ENCODE results near the gene ABHD12B. TPM values are rescaled to one million over a fixed set of nuclear protein-coding genes. Genes with fewer than 3 reads are reported as not detected.

ABHD12B gene
- total and polyA plus RNA-seq, 2 donors (not counting 1 experiment from before 2014, with no cell fraction given), result under 0.01 TPM; not detected in 1

DNA sequence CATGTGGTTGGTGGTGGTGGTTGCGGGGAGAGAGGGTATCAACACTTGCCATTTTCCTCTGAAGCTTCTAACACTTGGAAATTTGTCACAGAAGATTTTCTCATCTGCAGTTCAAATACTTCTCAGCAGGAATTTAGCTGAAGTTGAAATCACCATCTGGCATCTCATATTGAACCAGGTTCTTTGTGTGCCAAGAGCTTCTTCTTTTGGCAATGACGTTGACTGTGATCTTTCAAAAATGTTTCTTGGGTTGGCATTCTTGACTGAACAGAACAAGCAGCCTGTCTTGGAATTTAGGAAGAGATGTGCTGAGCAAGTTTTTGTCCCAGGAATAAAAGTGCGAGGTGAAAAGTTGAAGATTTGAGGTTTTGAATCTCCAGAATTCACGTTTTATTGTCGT, 32.2 kb upstream of the ABHD12B start:
- H3K4me2 ChIP-seq (ENCODE audit: extremely low read depth, insufficient read depth, low read length), result no peak overlapping the region
- no peaks in the 10 kb centered on the region for H3K27me3 ChIP-seq (ENCODE audit: control insufficient read depth, insufficient read depth, low read length)
- no peak overlapping the region for H3K27ac ChIP-seq (ENCODE audit: insufficient read depth, low read length)
- H4K20me1 ChIP-seq (ENCODE audit: control insufficient read depth, extremely low read depth, insufficient read depth, low read length), result no peaks in the 10 kb centered on the region
- TF ChIP-seq EZH2 (IDR thresholded peaks at IDR 0.05; ENCODE audit: low read length, missing control alignments), result no peak
- TF ChIP-seq, protein P1, sequence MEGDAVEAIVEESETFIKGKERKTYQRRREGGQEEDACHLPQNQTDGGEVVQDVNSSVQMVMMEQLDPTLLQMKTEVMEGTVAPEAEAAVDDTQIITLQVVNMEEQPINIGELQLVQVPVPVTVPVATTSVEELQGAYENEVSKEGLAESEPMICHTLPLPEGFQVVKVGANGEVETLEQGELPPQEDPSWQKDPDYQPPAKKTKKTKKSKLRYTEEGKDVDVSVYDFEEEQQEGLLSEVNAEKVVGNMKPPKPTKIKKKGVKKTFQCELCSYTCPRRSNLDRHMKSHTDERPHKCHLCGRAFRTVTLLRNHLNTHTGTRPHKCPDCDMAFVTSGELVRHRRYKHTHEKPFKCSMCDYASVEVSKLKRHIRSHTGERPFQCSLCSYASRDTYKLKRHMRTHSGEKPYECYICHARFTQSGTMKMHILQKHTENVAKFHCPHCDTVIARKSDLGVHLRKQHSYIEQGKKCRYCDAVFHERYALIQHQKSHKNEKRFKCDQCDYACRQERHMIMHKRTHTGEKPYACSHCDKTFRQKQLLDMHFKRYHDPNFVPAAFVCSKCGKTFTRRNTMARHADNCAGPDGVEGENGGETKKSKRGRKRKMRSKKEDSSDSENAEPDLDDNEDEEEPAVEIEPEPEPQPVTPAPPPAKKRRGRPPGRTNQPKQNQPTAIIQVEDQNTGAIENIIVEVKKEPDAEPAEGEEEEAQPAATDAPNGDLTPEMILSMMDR (conservative IDR thresholded peaks at IDR 0.05 in 1 of 2, IDR thresholded peaks at IDR 0.05 in 1 of 2; ENCODE audit: low read depth in 1 of 2, low read length in 2 of 2), result no peak
- no peak for DNase-seq (ENCODE audit: low read depth in 2 of 2)
- no peak overlapping the region for H3K4me3 ChIP-seq (replicated peaks in 1 of 4; ENCODE audit: control extremely low read depth in 1 of 4, insufficient read depth in 1 of 4, low read depth in 3 of 4, low read length in 4 of 4)
- H3K4me1 ChIP-seq (ENCODE audit: control insufficient read depth, extremely low read depth, insufficient read depth, low read length), result peaks cover 2% of the 10 kb centered on the region
- no peak overlapping the region for H3K9ac ChIP-seq (ENCODE audit: insufficient read depth, low read length)
- H3K9me3 ChIP-seq (ENCODE audit: control insufficient read depth, insufficient read depth, low read depth, low read length), result no peaks in the 10 kb centered on the region
- H2AFZ ChIP-seq (ENCODE audit: low read length), result no peak overlapping the region
- no peaks in the 10 kb centered on the region for H3K36me3 ChIP-seq (ENCODE audit: control insufficient read depth, insufficient read depth, low read length)
- H3K79me2 ChIP-seq (ENCODE audit: control insufficient read depth, insufficient read depth, low read length), result no peaks in the 10 kb centered on the region

- TF ChIP-seq EZH2 (IDR thresholded peaks at IDR 0.05; ENCODE audit: low read length, missing control alignments), result no peak
- TF ChIP-seq, protein P1 (conservative IDR thresholded peaks at IDR 0.05 in 1 of 2, IDR thresholded peaks at IDR 0.05 in 1 of 2; ENCODE audit: low read depth in 1 of 2, low read length in 2 of 2), result no peak
- peak in 1 of 2 donors; percentile 7 for DNase-seq (ENCODE audit: low read depth in 2 of 2)
- no peaks in the 10 kb centered on the region for H3K27me3 ChIP-seq (ENCODE audit: control insufficient read depth, insufficient read depth, low read length)
- H3K9me3 ChIP-seq (ENCODE audit: control insufficient read depth, insufficient read depth, low read depth, low read length), result no peaks in the 10 kb centered on the region
- no peak overlapping the region for H3K4me2 ChIP-seq (ENCODE audit: extremely low read depth, insufficient read depth, low read length)
- no peaks in the 10 kb centered on the region for H4K20me1 ChIP-seq (ENCODE audit: control insufficient read depth, extremely low read depth, insufficient read depth, low read length)
- H3K4me3 ChIP-seq (replicated peaks in 1 of 4; ENCODE audit: control extremely low read depth in 1 of 4, insufficient read depth in 1 of 4, low read depth in 3 of 4, low read length in 4 of 4), result no peak overlapping the region
- H3K4me1 ChIP-seq (ENCODE audit: control insufficient read depth, extremely low read depth, insufficient read depth, low read length), result no peaks in the 10 kb centered on the region
- no peak overlapping the region for H3K27ac ChIP-seq (ENCODE audit: insufficient read depth, low read length)
- no peak overlapping the region for H3K9ac ChIP-seq (ENCODE audit: insufficient read depth, low read length)
- H2AFZ ChIP-seq (ENCODE audit: low read length), result no peak overlapping the region
- no peaks in the 10 kb centered on the region for H3K36me3 ChIP-seq (ENCODE audit: control insufficient read depth, insufficient read depth, low read length)
- no peaks in the 10 kb centered on the region for H3K79me2 ChIP-seq (ENCODE audit: control insufficient read depth, insufficient read depth, low read length)
These were observed 27.5 kb upstream of the ABHD12B start for GRCh38 chr14:50844391-50844790.

DNA sequence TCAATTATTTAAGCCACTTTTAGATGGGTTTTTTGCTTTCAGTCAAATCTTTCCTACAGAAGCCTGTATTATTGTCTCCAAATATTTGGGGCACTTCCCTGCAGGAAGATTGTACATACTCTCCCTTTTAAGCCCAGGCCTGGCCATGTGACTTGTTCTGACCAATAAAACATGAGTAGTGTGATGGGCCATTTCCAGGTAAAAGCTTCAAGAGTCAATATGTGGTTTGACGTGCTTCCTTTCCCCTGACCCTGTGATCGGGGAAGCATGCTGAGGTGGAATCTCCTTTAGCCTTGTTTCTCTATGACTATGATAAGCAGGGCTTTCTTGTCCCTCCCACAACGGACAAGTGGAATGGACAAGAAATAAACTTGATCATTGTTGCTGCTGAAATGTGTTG, 26.7 kb upstream of the ABHD12B start:
- Histone ChIP-seq H3K4me2 (ENCODE audit: extremely low read depth, insufficient read depth, low read length) (no peak overlapping the region), H3K79me2 (ENCODE audit: control insufficient read depth, insufficient read depth, low read length) (no peaks in the 10 kb centered on the region), H3K36me3 (ENCODE audit: control insufficient read depth, insufficient read depth, low read length) (no peaks in the 10 kb centered on the region), H3K4me3 (replicated peaks in 1 of 4; ENCODE audit: control extremely low read depth in 1 of 4, insufficient read depth in 1 of 4, low read depth in 3 of 4, low read length in 4 of 4) (no peak overlapping the region), H3K27me3 (ENCODE audit: control insufficient read depth, insufficient read depth, low read length) (no peaks in the 10 kb centered on the region), H3K9ac (ENCODE audit: insufficient read depth, low read length) (no peak overlapping the region), H3K4me1 (ENCODE audit: control insufficient read depth, extremely low read depth, insufficient read depth, low read length) (no peaks in the 10 kb centered on the region), H2AFZ (ENCODE audit: low read length) (no peak overlapping the region), H3K9me3 (ENCODE audit: control insufficient read depth, insufficient read depth, low read depth, low read length) (no peaks in the 10 kb centered on the region), H4K20me1 (ENCODE audit: control insufficient read depth, extremely low read depth, insufficient read depth, low read length) (no peaks in the 10 kb centered on the region), H3K27ac (ENCODE audit: insufficient read depth, low read length) (no peak overlapping the region)
- DNase-seq (ENCODE audit: low read depth in 2 of 2), result no peak
- TF ChIP-seq EZH2 (IDR thresholded peaks at IDR 0.05; ENCODE audit: low read length, missing control alignments), result no peak
- TF ChIP-seq, protein P1 (conservative IDR thresholded peaks at IDR 0.05 in 1 of 2, IDR thresholded peaks at IDR 0.05 in 1 of 2; ENCODE audit: low read depth in 1 of 2, low read length in 2 of 2), result no peak

Measured in fibroblast of lung (primary cell).